Measurements from ENCODE around the gene ZNF333.

GRCh38 chr19:14689598-14690503 lies at the start of gene ZNF333:
- TF ChIP-seq CTCF (IDR thresholded peaks at IDR 0.05) (no peak), POLR2A (IDR thresholded peaks at IDR 0.05; ENCODE audit: low read length) (peak; percentile 42), HMGXB4 (CRISPR knock-in tag; IDR thresholded peaks at IDR 0.05; ENCODE audit: borderline replicate concordance) (no peak), EP300 (IDR thresholded peaks at IDR 0.05) (no peak), CHD4 (IDR thresholded peaks at IDR 0.05; ENCODE audit: borderline replicate concordance) (no peak)

All from A549 (cell line).